Panc1 (cell line): ENCODE results near the gene TRIM15. TPM values are rescaled to one million over a fixed set of nuclear protein-coding genes. Genes with fewer than 3 reads are reported as not detected.

ENCODE experiments used
- ATAC-seq: fragments of 200-7000 bp; cut with Tn5 transposase; 2 replicates; pipeline ENCODE4 v1.9.1; 2020; ENCODE audit warnings: mild to moderate bottlenecking, moderate library complexity
- BruUV-seq: library from RNA; stranded (reverse); fragments of 400-500 nt; replicated peaks from 2 replicates; lab custom pipeline; 2021; lab: Mats Ljungman, UMichigan
- CTCF ChIA-PET: fragments of 300-600 bp; sonication (Branson Sonifier 250); formaldehyde crosslinking; loops from one replicate; lab custom pipeline; 2022; ENCODE audit warnings: antibody characterized with exemption; lab: Charles Lee
- POLR2A ChIA-PET: fragments of 300-600 bp; sonication (Branson Sonifier 250); formaldehyde crosslinking; loops from one replicate; lab custom pipeline; 2022; ENCODE audit warnings: antibody characterized with exemption; lab: Charles Lee
- DNase-seq: peaks from one replicate; pipeline ENCODE4 v3.0.0-alpha.2; 2010; ENCODE audit warnings: low read depth, low spot score
- H3K27ac ChIP-seq: 2 replicates; pipeline ENCODE4 v1.5.1; 2011; ENCODE audit warnings: mild to moderate bottlenecking, low read length, inconsistent platforms
- H3K27me3 ChIP-seq: fragments of 200-500 bp; sonication (Bioruptor generic); 2 replicates; pipeline ENCODE4 v1.6.0; 2014; ENCODE audit warnings: low read length, inconsistent platforms; ENCODE audit not compliant: control insufficient read depth, insufficient read depth
- H3K36me3 ChIP-seq: fragments of 200-500 bp; sonication (Bioruptor generic); 2 replicates; pipeline ENCODE4 v1.5.1; 2014; ENCODE audit warnings: inconsistent platforms, mild to moderate bottlenecking, low read length, moderate library complexity; ENCODE audit not compliant: control insufficient read depth, insufficient read depth
- H3K4me1 ChIP-seq: 2 replicates; pipeline ENCODE4 v1.5.1; 2011; ENCODE audit warnings: inconsistent platforms, mild to moderate bottlenecking, low read length, moderate library complexity; ENCODE audit not compliant: control insufficient read depth, insufficient read depth
- H3K4me3 ChIP-seq, 2 experiments: 2 replicates each; pipeline ENCODE4 v1.5.1; 2011 to 2012; ENCODE audit warnings: low read depth in 2 of 2, low read length in 2 of 2, mild to moderate bottlenecking in 2 of 2, inconsistent platforms in 1 of 2, moderate library complexity in 1 of 2
- H3K9me3 ChIP-seq: fragments of 200-500 bp; sonication (Bioruptor generic); 2 replicates; pipeline ENCODE4 v1.5.1; 2014; ENCODE audit warnings: low read depth, mild to moderate bottlenecking, inconsistent platforms, low read length, moderate library complexity; ENCODE audit not compliant: control insufficient read depth, insufficient read depth
- CTCF ChIP-seq: fragments of 450-650 bp; IDR thresholded peaks from 2 replicates; pipeline ENCODE4 v1.5.1; 2017; ENCODE audit warnings: mild to moderate bottlenecking
- POLR2AphosphoS5 ChIP-seq: IDR thresholded peaks from 2 replicates; pipeline ENCODE4 v1.6.1; 2012; ENCODE audit warnings: mild to moderate bottlenecking, low read depth, low read length, moderate library complexity
- SIN3A ChIP-seq: IDR thresholded peaks from 2 replicates; pipeline ENCODE4 v1.6.1; 2012; ENCODE audit warnings: low read depth, mild to moderate bottlenecking, low read length, moderate library complexity, borderline replicate concordance; ENCODE audit not compliant: insufficient read depth
- TCF7L2 ChIP-seq: IDR thresholded peaks from 2 replicates; pipeline ENCODE4 v1.6.1; 2011; ENCODE audit warnings: mild to moderate bottlenecking, low read depth, low read length, inconsistent platforms
- in situ Hi-C: cut with HindIII; loops from 2 replicates; pipeline ENCODE4 v1.10.0; 2016; ENCODE audit warnings: low sequenced_read_pairs, low pct_unique_long_range_greater_than_20kb
- intact Hi-C: fragments of 100-400 bp; cut with micrococcal nuclease; formaldehyde crosslinking; loops from one replicate; pipeline ENCODE4 v1.10.0; 2022; ENCODE audit not compliant: unreplicated experiment
- total RNA-seq: library from RNA; stranded (reverse); gene quantifications from one replicate; pipeline ENCODE4 v1.2.1, GENCODE V29; 2021; ENCODE audit not compliant: unreplicated experiment
- TF ChIP-seq, protein P1 (sequence below), 2 experiments: IDR thresholded peaks; 2 replicates each; pipeline ENCODE4 v1.6.1; 2011 to 2012; ENCODE audit warnings: low read depth in 2 of 2, control low read depth in 1 of 2, low read length in 1 of 2, mild to moderate bottlenecking in 1 of 2, moderate library complexity in 1 of 2; ENCODE audit not compliant: insufficient read depth in 1 of 2

The TRIM15 gene
- total RNA-seq, 1 experiment from 2014 or later, result 0.13 TPM

GRCh38 chr6:30156774-30157173, 6.6 kb upstream of the TRIM15 start:
- ChIA-PET CTCF (no interaction called here), POLR2A (no interaction called here)
- Histone ChIP-seq H3K27ac (no peak overlapping the region), H3K36me3 (no peaks in the 10 kb centered on the region), H3K27me3 (peaks cover 14% of the 10 kb centered on the region), H3K4me3 (no peak overlapping the region), H3K9me3 (no peaks in the 10 kb centered on the region), H3K4me1 (no peaks in the 10 kb centered on the region)
- no TSS peak for BruUV-seq
- no peak for TF ChIP-seq TCF7L2
- no peak for TF ChIP-seq CTCF
- no peak for TF ChIP-seq SIN3A
- TF ChIP-seq, protein P1, sequence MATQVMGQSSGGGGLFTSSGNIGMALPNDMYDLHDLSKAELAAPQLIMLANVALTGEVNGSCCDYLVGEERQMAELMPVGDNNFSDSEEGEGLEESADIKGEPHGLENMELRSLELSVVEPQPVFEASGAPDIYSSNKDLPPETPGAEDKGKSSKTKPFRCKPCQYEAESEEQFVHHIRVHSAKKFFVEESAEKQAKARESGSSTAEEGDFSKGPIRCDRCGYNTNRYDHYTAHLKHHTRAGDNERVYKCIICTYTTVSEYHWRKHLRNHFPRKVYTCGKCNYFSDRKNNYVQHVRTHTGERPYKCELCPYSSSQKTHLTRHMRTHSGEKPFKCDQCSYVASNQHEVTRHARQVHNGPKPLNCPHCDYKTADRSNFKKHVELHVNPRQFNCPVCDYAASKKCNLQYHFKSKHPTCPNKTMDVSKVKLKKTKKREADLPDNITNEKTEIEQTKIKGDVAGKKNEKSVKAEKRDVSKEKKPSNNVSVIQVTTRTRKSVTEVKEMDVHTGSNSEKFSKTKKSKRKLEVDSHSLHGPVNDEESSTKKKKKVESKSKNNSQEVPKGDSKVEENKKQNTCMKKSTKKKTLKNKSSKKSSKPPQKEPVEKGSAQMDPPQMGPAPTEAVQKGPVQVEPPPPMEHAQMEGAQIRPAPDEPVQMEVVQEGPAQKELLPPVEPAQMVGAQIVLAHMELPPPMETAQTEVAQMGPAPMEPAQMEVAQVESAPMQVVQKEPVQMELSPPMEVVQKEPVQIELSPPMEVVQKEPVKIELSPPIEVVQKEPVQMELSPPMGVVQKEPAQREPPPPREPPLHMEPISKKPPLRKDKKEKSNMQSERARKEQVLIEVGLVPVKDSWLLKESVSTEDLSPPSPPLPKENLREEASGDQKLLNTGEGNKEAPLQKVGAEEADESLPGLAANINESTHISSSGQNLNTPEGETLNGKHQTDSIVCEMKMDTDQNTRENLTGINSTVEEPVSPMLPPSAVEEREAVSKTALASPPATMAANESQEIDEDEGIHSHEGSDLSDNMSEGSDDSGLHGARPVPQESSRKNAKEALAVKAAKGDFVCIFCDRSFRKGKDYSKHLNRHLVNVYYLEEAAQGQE (IDR thresholded peaks at IDR 0.05; ENCODE audit: insufficient read depth in 1 of 2, low read depth in 2 of 2, low read length in 1 of 2), result no peak
- TF ChIP-seq POLR2AphosphoS5, result no peak
- DNase-seq, result no peak
- intact Hi-C loops, result no loop called here
- in situ Hi-C loops, result no loop called here
- no peak for ATAC-seq

GRCh38 chr6:30157581-30157980, 5.8 kb upstream of the TRIM15 start:
- Histone ChIP-seq H3K27ac (no peak overlapping the region), H3K36me3 (no peaks in the 10 kb centered on the region), H3K9me3 (no peaks in the 10 kb centered on the region), H3K4me3 (no peak overlapping the region), H3K4me1 (no peaks in the 10 kb centered on the region), H3K27me3 (peaks cover 14% of the 10 kb centered on the region)
- DNase-seq (no peak), ATAC-seq (no peak)
- no TSS peak for BruUV-seq
- CTCF ChIA-PET, result no interaction called here
- in situ Hi-C loops, result no loop called here
- intact Hi-C loops, result no loop called here
- POLR2A ChIA-PET, result no interaction called here
- TF ChIP-seq POLR2AphosphoS5 (no peak), CTCF (no peak), SIN3A (no peak), TCF7L2 (no peak)
- TF ChIP-seq, protein P1 (IDR thresholded peaks at IDR 0.05; ENCODE audit: insufficient read depth in 1 of 2, low read depth in 2 of 2, low read length in 1 of 2), result no peak
